ENCODE results near the gene WWP2. TPM values are rescaled to one million over a fixed set of nuclear protein-coding genes. Genes with fewer than 3 reads are reported as not detected.

WWP2 gene
- total RNA-seq, 1 experiment from 2014 or later: 47.5 TPM

DNA sequence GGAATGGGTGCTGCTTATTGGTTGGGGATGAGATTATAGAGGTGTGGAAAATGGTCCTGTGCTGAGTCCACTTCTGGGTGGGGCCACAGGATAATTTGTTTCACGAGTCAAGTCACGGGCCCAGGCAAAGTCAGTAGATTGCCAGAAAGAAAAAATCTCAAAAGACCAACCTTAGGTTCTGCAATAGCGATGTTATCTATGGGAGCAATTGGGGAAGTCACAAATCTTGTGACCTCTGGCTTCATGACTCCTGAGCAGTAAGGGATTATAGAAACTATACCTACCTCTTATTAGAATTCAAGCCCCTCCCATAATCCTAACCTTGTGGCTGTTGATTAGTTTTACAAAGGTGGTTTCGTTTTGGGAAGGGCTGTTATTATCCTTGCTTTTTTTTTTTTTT, 31.4 kb downstream of the WWP2 start:
- no peak for DNase-seq
- H3K4me3 Mint-ChIP-seq (ENCODE audit: low read depth, unreplicated experiment): no peak overlapping the region
- BruUV-seq (replicated peaks): no TSS peak
- no peaks in the 10 kb centered on the region for H3K9me3 Mint-ChIP-seq (ENCODE audit: low read depth, unreplicated experiment)
- no peak overlapping the region for H3K27ac Mint-ChIP-seq (ENCODE audit: unreplicated experiment)
- CTCF ChIA-PET: interaction anchor here (0.5 kb wide), 1 partner anchor 24 kb away, joined by 3 read pairs; no protein-coding TSS in a partner anchor
- TF ChIP-seq, protein P1, sequence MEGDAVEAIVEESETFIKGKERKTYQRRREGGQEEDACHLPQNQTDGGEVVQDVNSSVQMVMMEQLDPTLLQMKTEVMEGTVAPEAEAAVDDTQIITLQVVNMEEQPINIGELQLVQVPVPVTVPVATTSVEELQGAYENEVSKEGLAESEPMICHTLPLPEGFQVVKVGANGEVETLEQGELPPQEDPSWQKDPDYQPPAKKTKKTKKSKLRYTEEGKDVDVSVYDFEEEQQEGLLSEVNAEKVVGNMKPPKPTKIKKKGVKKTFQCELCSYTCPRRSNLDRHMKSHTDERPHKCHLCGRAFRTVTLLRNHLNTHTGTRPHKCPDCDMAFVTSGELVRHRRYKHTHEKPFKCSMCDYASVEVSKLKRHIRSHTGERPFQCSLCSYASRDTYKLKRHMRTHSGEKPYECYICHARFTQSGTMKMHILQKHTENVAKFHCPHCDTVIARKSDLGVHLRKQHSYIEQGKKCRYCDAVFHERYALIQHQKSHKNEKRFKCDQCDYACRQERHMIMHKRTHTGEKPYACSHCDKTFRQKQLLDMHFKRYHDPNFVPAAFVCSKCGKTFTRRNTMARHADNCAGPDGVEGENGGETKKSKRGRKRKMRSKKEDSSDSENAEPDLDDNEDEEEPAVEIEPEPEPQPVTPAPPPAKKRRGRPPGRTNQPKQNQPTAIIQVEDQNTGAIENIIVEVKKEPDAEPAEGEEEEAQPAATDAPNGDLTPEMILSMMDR (IDR thresholded peaks at IDR 0.05; ENCODE audit: unreplicated experiment): no peak
- H3K4me1 Mint-ChIP-seq (ENCODE audit: low read depth, unreplicated experiment): no peaks in the 10 kb centered on the region
- peaks cover 8% of the 10 kb centered on the region for H3K36me3 Mint-ChIP-seq (ENCODE audit: insufficient read depth, unreplicated experiment)
- intact Hi-C loops (cut with micrococcal nuclease; ENCODE audit: unreplicated experiment): no loop called here
- H3K27me3 Mint-ChIP-seq (ENCODE audit: unreplicated experiment): no peaks in the 10 kb centered on the region

DNA sequence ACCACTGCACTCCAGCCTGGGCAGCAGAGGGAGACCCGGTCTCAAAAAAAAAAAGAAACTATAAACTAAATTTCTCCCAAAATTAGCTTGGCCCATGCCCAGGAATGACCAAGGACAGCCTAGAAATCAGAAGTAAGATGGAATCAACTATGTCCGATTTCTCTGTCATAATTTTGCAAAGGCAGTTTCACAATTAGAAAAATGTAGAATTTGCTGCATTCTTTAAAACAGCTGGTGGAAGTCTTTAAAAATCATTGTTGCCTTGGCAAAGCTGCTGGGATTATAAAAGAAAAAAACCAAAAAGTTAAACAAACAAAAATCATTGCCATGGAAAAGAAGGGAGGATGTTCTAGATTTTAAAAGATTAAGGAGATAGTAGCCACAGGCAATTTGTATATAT, 32.4 kb downstream of the WWP2 start:
- DNase-seq: no peak
- Mint-ChIP-seq H3K9me3 (ENCODE audit: low read depth, unreplicated experiment) (no peaks in the 10 kb centered on the region), H3K36me3 (ENCODE audit: insufficient read depth, unreplicated experiment) (peaks cover 6% of the 10 kb centered on the region), H3K4me1 (ENCODE audit: low read depth, unreplicated experiment) (no peaks in the 10 kb centered on the region), H3K27me3 (ENCODE audit: unreplicated experiment) (no peaks in the 10 kb centered on the region), H3K27ac (ENCODE audit: unreplicated experiment) (no peak overlapping the region), H3K4me3 (ENCODE audit: low read depth, unreplicated experiment) (no peak overlapping the region)
- CTCF ChIA-PET: interaction anchor here (0.7 kb wide), 2 partner anchors 33 to 1850 kb away, joined by 3 to 4 read pairs; no protein-coding TSS in a partner anchor
- no TSS peak for BruUV-seq (replicated peaks)
- TF ChIP-seq, protein P1 (IDR thresholded peaks at IDR 0.05; ENCODE audit: unreplicated experiment): no peak
- intact Hi-C loops (cut with micrococcal nuclease; ENCODE audit: unreplicated experiment): no loop called here

DNA sequence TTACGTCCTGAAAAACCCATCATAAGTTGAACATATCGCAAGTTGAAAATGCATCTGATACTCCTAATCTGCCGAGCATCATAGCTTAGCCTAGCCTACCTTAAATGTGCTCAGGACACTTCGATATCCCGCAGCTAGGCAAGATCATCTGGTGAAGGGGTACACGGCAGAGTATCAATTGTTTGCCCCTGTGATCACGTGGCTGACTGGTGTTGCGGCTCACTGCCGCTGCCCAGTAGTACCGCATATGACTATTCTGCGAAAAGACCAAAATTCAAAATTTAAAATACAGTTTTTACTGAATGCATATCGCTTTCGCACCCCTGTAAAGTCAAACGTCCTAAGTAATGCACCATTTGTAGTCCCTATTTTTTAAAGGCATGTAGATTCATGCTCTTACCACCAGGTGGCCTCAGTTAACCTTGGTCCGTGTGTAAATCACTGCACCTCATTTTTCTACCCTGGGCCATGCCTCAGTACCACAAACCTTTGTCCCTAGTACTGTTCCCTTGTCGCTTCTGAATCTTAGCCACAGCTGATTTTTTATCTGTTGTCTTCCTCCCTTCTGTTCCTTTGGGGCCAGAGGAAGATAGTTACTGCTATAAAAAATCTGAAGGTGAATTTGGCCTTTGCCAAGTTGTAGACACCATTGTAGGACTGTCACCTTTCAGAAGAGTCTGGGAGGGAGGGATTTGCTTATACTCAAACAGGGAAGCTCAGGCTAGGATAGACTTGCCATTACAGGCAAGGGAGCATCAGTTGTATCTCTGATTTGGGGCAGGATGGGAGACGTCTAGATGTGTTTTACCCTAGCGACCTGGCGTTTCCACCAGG, 34.4 kb downstream of the WWP2 start:
- no peak overlapping the region for H3K27ac Mint-ChIP-seq (ENCODE audit: unreplicated experiment)
- no TSS peak for BruUV-seq (replicated peaks)
- peaks cover 11% of the 10 kb centered on the region for H3K36me3 Mint-ChIP-seq (ENCODE audit: insufficient read depth, unreplicated experiment)
- H3K4me1 Mint-ChIP-seq (ENCODE audit: low read depth, unreplicated experiment): no peaks in the 10 kb centered on the region
- CTCF ChIA-PET: interaction anchor here (1.3 kb wide), 1 partner anchor 134 kb away, joined by 7 read pairs; no protein-coding TSS in a partner anchor
- peak; percentile 55 for DNase-seq
- intact Hi-C loops (cut with micrococcal nuclease; ENCODE audit: unreplicated experiment): loop anchor here (1.0 kb wide), 2 partner anchors 63 to 134 kb away; no protein-coding TSS in a partner anchor
- TF ChIP-seq, protein P1 (IDR thresholded peaks at IDR 0.05; ENCODE audit: unreplicated experiment): peak; percentile 84
- no peaks in the 10 kb centered on the region for H3K27me3 Mint-ChIP-seq (ENCODE audit: unreplicated experiment)
- no peak overlapping the region for H3K4me3 Mint-ChIP-seq (ENCODE audit: low read depth, unreplicated experiment)
- no peaks in the 10 kb centered on the region for H3K9me3 Mint-ChIP-seq (ENCODE audit: low read depth, unreplicated experiment)

DNA sequence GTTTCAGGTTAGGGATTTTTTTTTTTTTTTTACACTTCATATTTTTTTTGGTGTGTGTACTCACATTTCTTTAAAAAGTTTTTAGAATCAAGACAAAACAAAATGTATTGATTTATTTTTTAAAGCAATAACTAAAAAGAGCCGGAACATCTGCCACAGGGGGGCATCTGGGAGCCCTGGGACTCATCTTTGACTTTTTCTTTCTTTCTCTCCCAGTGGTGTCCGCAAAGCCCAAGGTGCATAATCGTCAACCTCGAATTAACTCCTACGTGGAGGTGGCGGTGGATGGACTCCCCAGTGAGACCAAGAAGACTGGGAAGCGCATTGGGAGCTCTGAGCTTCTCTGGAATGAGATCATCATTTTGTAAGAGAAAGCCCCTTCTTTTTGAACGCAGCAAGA, 36.3 kb downstream of the WWP2 start:
- H3K27ac Mint-ChIP-seq (ENCODE audit: unreplicated experiment): no peak overlapping the region
- peaks cover 11% of the 10 kb centered on the region for H3K36me3 Mint-ChIP-seq (ENCODE audit: insufficient read depth, unreplicated experiment)
- CTCF ChIA-PET: interaction anchor here (0.8 to 1.2 kb wide), 2 partner anchors 8 to 9 kb away, joined by 3 read pairs; no protein-coding TSS in a partner anchor
- H3K4me3 Mint-ChIP-seq (ENCODE audit: low read depth, unreplicated experiment): no peak overlapping the region
- no peaks in the 10 kb centered on the region for H3K9me3 Mint-ChIP-seq (ENCODE audit: low read depth, unreplicated experiment)
- no peak for DNase-seq
- TF ChIP-seq, protein P1 (IDR thresholded peaks at IDR 0.05; ENCODE audit: unreplicated experiment): no peak
- no peaks in the 10 kb centered on the region for H3K27me3 Mint-ChIP-seq (ENCODE audit: unreplicated experiment)
- intact Hi-C loops (cut with micrococcal nuclease; ENCODE audit: unreplicated experiment): no loop called here
- H3K4me1 Mint-ChIP-seq (ENCODE audit: low read depth, unreplicated experiment): no peaks in the 10 kb centered on the region
- BruUV-seq (replicated peaks): no TSS peak

Measured in Calu3 (cell line).